ENCODE results near the gene MADD. TPM values are rescaled to one million over a fixed set of nuclear protein-coding genes. Genes with fewer than 3 reads are reported as not detected.
"Not testable (repeated sequence)": the region's sequence is repeated elsewhere in the genome, so short reads cannot be mapped to it uniquely, and the experiment has no call there.

Gene MADD
- polyA plus RNA-seq, 6 donors from 2014 or later = 12.1 to 24.8 (median 16.4) TPM

DNA sequence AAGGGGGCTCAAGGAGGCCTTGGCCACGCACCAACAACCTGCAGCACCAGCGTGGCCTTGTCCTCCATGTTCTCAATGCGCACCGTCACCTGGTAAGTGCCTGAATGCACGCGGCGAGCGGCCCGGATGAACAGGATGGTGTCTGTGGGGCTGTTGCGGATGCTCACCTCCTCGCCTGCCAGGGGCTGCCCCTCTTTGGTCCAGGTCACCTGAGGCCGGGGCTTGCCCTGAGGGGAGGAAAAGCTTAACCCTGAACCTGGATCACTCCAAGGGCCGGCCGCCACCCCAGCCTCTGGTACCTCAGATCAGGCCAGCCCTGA is 63.6 kb downstream of the MADD start:
- no peak for DNase-seq
- H3K27me3 Mint-ChIP-seq = no peaks in the 10 kb centered on the region
- no peak overlapping the region for H3K27ac Mint-ChIP-seq
- no peak overlapping the region for H3K4me3 Mint-ChIP-seq
- H3K9me3 Mint-ChIP-seq = no peaks in the 10 kb centered on the region
- no peak for ATAC-seq (ENCODE audit: low read depth in 2 of 2)
- H3K4me1 Mint-ChIP-seq = peaks cover 0 to 8% (median 7%) of the 10 kb centered on the region in 3 donors
- no peaks in the 10 kb centered on the region for H3K36me3 Mint-ChIP-seq

DNA sequence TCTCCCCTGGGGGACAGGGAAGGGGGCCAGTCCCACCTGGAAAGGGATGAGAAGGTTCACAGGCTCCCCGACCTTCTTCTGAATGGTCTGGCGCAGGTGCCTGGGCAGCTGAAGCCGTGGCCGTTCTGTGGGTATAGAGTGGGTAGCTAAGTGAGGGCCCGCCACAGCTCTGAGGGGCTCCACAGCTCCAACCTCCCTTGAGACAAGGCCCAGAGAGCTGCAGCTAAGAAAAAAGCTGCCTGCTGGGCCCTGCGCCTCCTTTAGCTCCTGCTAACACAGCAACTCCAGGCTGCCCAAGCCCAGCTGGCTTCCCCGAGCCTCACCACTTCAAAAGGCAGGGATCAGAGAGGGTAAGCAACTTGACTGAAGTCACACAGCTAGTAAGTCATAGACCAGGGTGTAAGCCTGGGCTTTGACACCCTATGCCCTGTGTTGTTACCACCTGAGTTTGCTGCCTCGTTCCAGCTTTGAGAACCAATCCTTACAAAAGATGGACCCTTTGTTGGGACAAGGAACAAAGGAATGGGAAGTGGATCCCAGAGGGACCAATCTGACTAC is 64.0 kb downstream of the MADD start:
- no peak for DNase-seq
- Mint-ChIP-seq H3K9me3 (no peaks in the 10 kb centered on the region), H3K36me3 (no peaks in the 10 kb centered on the region)

DNA sequence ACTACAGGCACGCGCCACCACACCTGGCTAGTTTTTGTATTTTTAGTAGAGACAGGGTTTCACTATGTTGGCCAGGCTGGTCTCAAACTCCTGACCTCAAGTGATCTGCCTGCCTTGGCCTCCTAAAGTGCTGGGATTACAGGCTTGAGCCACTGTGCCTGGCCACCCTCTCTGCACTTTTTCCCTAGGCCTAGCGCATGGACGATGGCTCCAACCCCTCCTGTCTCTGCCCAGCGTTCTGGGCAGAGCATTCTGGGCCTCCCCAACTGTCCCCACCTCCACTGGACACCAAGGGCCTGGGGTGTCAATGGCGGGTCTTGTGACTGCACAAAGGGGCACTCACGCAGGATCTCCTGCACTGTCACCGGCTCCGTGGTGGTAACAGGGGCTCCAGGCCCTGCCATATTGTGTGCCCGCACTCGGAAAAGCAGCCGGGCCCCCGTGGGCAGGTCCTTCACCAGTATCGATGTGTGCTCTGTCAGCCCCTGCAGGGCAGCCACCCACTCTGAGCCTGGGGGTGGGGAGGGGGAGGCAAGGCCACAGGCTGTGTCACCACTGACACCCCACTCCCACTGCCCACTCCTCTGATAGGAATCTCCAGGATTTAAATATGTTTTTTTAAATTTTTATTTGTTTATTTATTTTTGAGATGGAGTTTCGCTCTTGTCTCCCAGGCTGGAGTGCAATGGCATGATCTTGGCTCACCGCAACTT is 64.9 kb downstream of the MADD start:
- not testable (repeated sequence) for H3K4me1 Mint-ChIP-seq; H3K9me3 Mint-ChIP-seq; ATAC-seq (ENCODE audit: low read depth in 2 of 2); H3K36me3 Mint-ChIP-seq; H3K27ac Mint-ChIP-seq; H3K27me3 Mint-ChIP-seq; DNase-seq; H3K4me3 Mint-ChIP-seq

More for the DNA sequence above, 64.0 kb downstream of the MADD start:
- ATAC-seq (ENCODE audit: low read depth in 2 of 2) = no peak
- no peak overlapping the region for H3K4me3 Mint-ChIP-seq
- peak overlapping the region in 1 of 6 donors; percentile 22 for H3K27ac Mint-ChIP-seq
- no peaks in the 10 kb centered on the region for H3K27me3 Mint-ChIP-seq
- peaks cover 0 to 6% (median 3%) of the 10 kb centered on the region in 3 donors for H3K4me1 Mint-ChIP-seq

DNA sequence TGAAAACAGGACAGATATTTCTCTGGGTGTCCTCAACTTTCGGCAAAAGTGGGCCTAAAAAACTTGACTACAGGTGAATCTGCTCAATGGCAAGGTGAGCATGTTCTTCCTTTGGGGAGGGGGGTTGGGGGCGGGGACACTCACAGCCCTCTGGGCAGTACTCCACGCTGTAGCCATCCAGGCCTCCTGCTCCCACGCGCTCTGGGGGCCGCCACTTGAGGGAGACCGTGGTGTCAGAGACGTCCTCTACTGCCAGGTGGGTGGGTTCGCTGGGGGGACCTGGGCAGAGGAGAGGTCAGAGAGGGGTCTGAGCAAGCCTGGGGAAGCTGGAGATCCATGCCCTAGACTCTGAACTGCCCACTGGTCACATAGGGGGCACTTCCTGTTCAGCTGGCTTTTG is 65.8 kb downstream of the MADD start:
- Mint-ChIP-seq H3K36me3 (no peaks in the 10 kb centered on the region), H3K4me1 (peaks cover 0 to 4% (median 3%) of the 10 kb centered on the region in 3 donors)
- no peak for DNase-seq

DNA sequence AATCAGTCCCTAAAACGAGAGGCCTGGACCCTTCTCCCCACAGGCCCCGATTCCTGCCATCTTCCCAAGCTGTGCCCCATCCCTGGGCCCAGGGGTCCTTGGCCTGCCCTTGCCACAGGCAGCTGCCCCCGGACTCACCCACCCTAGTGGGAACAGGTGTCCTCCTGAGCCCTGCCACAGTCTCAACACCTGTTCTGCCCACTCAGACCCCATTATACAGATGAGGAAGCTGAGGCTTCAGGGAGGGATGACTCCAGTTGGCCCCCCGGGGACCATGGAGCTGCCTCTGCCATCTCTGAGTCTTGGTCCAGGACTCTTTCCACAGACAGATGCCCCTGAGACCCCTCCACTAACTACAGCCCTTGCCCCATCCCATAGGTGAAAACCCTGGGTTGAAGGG is 66.7 kb downstream of the MADD start:
- DNase-seq (no peak), ATAC-seq (ENCODE audit: low read depth in 2 of 2) (no peak)
- Mint-ChIP-seq H3K9me3 (no peaks in the 10 kb centered on the region), H3K36me3 (no peaks in the 10 kb centered on the region), H3K27me3 (no peaks in the 10 kb centered on the region), H3K4me1 (peaks cover 0 to 6% (median 3%) of the 10 kb centered on the region in 3 donors), H3K27ac (no peak overlapping the region), H3K4me3 (no peak overlapping the region)

More for the DNA sequence above, 65.8 kb downstream of the MADD start:
- no peak for ATAC-seq (ENCODE audit: low read depth in 2 of 2)
- H3K9me3 Mint-ChIP-seq = no peaks in the 10 kb centered on the region
- no peak overlapping the region for H3K4me3 Mint-ChIP-seq
- H3K27ac Mint-ChIP-seq = peak overlapping the region in 2 of 6 donors; percentile 9 to 24
- H3K27me3 Mint-ChIP-seq = no peaks in the 10 kb centered on the region

DNA sequence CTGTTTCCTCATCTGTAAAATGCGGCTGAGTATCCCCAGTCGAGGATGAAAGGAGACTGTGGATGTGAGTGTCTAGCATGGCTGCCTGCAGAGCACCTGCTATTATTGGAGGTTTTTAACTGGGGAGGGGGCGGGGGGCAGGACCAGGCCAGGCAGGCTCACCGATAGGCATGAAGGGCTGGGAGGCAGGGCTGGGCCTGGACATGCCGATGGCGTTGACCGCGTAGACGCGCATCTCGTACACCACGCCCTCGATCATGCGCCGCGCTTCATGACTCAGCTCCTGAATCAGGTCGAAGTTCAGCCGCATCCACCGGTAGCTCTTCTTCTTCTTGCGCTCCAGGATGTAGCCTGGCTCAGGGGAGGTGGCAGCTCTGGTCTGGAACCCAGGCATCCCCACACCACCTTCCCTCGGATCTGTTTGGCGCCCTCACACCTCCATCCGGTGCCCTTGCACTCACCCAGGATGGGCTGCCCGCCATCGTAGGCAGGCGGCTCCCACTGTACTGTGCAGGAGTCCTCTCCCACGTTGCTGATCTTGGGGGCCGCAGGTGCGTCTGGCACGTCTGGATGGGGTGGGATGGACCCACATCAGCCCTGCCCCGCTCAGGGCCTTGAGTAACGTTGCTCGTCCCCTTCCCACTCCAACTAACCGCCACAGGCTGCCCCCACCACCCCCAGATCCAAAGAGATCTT is 67.4 kb downstream of the MADD start:
- no peaks in the 10 kb centered on the region for H3K9me3 Mint-ChIP-seq
- H3K27ac Mint-ChIP-seq = no peak overlapping the region
- peaks cover 0 to 8% (median 3%) of the 10 kb centered on the region in 3 donors for H3K4me1 Mint-ChIP-seq
- no peaks in the 10 kb centered on the region for H3K27me3 Mint-ChIP-seq
- DNase-seq = no peak
- H3K36me3 Mint-ChIP-seq = no peaks in the 10 kb centered on the region
- ATAC-seq (ENCODE audit: low read depth in 2 of 2) = no peak
- H3K4me3 Mint-ChIP-seq = no peak overlapping the region

DNA sequence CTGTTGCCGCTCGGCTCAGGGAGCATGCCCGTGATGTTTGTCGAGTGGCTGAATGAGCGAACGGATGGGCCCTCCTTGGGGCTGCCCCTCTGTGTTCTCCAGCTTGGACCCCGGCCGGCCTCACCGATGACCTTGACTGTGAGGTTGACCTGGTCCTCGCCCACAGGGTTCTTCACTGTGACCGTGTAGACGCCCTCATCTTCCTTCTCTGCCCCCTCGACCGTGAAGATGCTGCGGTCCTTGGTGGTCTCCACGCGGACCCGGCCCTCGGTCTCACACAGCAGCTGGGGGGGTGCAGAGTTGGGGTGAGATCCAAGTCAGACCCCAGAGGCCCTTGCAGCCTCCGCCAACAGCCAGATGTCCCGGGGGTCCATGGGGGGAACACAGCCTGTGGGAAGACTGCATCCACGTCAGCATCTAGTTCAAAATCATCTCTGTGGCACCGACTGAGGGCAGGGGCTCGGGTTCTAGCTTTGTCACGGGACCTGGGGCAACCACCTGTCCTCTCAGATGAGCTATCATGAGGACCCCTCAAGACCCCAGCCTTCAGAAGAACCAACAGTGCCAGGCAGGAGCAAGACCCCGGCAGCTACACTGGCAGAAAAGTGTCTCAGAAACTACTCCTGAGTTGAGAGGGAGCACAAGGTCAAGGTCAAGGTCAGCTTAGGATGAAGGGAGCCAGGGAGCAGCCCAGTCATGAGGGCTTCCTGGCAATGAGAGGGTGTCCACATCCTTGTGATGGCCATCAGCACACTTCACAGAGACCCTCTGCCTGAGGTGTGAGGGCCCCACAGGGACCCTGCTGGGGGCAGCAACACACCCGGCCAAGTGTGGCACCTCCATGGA is 68.7 kb downstream of the MADD start:
- Mint-ChIP-seq H3K4me1 (peaks cover 0 to 8% (median 3%) of the 10 kb centered on the region in 3 donors), H3K36me3 (no peaks in the 10 kb centered on the region), H3K27me3 (no peaks in the 10 kb centered on the region), H3K9me3 (no peaks in the 10 kb centered on the region), H3K4me3 (no peak overlapping the region), H3K27ac (no peak overlapping the region)
- no peak for ATAC-seq (ENCODE audit: low read depth in 2 of 2)
- DNase-seq = no peak

DNA sequence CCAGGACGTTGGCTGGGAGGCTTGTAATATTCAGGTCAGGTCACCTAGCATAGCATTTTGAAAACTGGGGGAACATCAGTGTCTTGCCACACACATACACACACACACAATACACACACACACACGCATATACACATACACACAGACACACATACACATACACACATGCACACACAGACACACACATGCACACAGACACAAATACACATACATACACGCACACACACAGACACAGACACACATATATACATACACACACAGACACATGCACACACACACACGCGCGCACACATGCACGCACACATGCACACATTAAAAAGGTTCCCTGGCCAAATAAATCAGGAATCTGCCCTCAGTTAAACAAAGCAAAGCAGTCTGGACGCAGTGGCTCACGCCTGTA is 70.1 kb downstream of the MADD start:
- H3K27me3 Mint-ChIP-seq = no peaks in the 10 kb centered on the region
- H3K27ac Mint-ChIP-seq = peak overlapping the region in 2 of 6 donors; percentile 1 to 76
- ATAC-seq (ENCODE audit: low read depth in 2 of 2) (no peak), DNase-seq (no peak)
- H3K4me3 Mint-ChIP-seq = no peak overlapping the region
- H3K9me3 Mint-ChIP-seq = no peaks in the 10 kb centered on the region
- H3K4me1 Mint-ChIP-seq = peaks cover 0 to 8% (median 3%) of the 10 kb centered on the region in 3 donors
- H3K36me3 Mint-ChIP-seq = no peaks in the 10 kb centered on the region

DNA sequence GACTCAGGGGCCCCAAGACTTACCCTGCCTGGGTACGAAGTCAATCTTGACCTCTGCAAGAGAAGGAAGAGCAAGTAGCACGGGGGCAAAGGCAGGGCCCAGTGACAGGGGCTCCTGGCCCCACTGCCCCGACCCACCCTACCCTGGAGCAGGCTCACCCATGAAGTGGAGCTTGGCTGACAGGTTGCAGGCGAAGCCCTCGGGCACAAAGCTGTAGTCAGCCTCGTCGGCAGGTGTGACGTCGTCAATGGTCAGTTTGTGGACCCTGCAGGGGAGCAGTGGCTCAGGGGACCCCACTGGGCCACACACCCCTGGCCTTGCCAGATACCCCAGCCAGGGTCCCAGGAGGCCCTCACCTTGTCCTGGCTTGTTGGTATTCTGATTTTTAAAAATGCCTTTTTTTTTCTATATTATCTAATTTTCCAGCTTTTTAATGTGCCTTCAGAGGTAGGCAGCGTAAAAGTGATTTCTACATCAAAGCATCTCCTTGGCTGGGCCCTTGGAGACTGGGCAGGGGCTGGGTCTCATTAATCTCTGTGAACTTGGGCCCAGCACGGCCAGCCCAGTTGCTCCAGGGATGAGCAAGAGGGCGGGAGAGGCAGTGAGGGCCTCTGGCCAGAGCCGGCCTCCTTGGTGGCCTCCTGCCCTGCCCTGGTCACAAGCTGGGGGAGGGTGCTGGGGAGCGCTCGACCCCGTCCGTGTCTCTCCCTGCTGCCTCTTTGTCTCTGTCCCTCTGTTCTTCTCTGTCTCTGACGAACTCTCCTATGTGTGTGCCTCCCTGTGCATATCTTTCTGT is 71.2 kb downstream of the MADD start:
- DNase-seq (no peak), ATAC-seq (ENCODE audit: low read depth in 2 of 2) (no peak)
- Mint-ChIP-seq H3K36me3 (no peaks in the 10 kb centered on the region), H3K9me3 (no peaks in the 10 kb centered on the region), H3K27ac (peak overlapping the region in 2 of 6 donors; percentile 18 to 69), H3K4me1 (peaks cover 0 to 8% (median 3%) of the 10 kb centered on the region in 3 donors), H3K27me3 (no peaks in the 10 kb centered on the region), H3K4me3 (no peak overlapping the region)

DNA sequence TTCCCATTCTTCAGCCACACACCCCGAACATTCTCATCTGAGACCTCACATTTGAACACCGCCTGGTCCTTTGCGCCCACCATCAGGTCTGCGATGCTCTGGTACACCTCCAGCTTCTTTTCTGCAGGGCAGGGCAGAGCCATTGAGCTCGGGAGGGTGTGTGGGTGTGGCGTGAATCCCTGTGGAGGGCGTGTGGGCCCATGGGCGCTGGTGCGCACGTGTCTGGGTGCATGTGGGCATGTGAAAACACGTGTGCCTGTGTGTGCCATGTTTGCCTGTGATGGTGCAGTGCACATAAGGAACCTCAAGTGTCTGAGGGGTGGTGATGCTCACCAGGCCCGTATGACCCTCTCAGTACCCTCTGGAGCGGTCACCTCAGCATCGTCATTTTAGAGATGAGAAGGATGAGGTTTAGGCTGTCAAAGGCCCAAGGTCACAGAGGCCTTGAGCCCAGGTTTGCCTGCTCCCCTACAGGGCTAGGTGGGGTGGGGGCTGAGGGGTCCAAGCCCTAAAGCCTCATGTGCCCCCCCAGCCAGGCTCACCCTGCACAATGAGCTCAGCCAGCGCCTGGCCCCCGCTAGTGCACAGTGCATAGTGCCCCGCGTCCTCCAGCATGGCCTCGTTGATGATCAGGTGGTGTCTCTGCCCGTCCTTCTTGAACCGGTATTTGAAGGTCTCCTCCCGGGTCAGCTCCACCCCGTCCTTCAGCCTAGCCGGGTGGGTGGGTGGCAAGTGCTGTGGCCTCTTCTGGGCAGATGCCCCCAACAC is 72.3 kb downstream of the MADD start:
- no peak for ATAC-seq (ENCODE audit: low read depth in 2 of 2)
- Mint-ChIP-seq H3K4me3 (no peak overlapping the region), H3K4me1 (peaks cover 0 to 8% (median 3%) of the 10 kb centered on the region in 3 donors), H3K27me3 (no peaks in the 10 kb centered on the region), H3K36me3 (no peaks in the 10 kb centered on the region), H3K9me3 (no peaks in the 10 kb centered on the region), H3K27ac (peak overlapping the region in 4 of 6 donors; percentile 18 to 92 (median 70))
- no peak for DNase-seq

DNA sequence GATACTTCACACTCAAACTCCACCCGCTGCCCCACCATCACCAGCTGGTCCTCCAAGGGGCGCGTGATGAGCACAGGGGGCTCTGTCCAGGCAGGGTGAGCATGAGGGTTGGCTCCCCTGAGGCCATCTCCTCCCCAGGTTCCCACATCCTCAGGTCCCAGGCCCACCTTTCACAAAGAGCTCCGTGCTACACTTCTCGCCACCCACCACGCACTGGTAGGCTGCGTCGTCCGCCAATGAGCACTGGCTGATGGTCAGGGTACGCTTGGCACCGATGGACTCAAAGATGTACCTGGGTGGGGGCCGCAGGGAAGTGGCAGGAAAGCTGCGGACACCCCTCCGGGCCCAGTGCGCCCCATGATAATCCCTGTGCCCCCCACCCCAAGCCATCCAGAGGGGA is 72.9 kb downstream of the MADD start:
- Mint-ChIP-seq H3K27me3 (no peaks in the 10 kb centered on the region), H3K4me1 (peaks cover 0 to 8% (median 1%) of the 10 kb centered on the region in 3 donors), H3K27ac (peak overlapping the region in 1 of 6 donors; percentile 72), H3K36me3 (no peaks in the 10 kb centered on the region), H3K4me3 (no peak overlapping the region), H3K9me3 (no peaks in the 10 kb centered on the region)
- DNase-seq = no peak
- ATAC-seq (ENCODE audit: low read depth in 2 of 2) = no peak

DNA sequence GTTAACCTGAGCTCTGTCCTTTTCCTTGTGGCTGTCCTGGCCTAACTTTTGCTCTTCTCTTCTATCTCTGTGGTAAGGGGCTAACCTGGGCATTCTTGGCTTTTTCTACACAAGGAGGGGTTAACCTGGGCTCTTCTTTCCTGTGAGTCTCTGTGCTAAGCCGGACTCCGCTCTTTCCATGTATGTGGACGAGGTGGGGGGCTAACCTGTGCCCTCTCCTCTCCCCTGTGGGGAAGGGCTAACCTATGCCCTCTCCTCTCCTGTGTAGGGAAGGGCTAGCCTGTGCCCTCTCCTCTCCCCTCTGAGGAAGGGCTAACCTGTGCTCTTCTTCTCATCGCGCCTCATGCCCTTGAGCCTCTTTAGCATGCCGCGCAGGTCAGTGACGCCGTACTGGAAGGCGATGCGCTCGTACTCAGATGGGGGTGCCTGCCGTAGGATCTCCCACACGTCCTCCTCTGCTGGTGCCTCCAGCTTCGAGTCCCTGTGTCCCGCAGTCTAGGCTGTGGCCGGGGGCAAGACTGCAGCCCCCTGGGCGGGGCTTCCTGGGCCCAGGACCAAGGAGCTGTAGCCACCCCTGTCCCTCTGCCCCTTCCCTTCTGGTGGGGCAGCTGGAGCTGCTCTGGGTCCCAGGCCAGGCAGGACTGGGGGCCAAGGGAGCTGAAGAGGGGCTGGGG is 76.1 kb downstream of the MADD start:
- H3K27ac Mint-ChIP-seq = peak overlapping the region in 2 of 6 donors; percentile 18 to 69
- peaks cover 0 to 8% (median 3%) of the 10 kb centered on the region in 3 donors for H3K4me1 Mint-ChIP-seq
- H3K36me3 Mint-ChIP-seq = no peaks in the 10 kb centered on the region
- H3K4me3 Mint-ChIP-seq = no peak overlapping the region
- H3K27me3 Mint-ChIP-seq = no peaks in the 10 kb centered on the region
- ATAC-seq (ENCODE audit: low read depth in 2 of 2) (no peak), DNase-seq (no peak)
- H3K9me3 Mint-ChIP-seq = no peaks in the 10 kb centered on the region

All from naive B cell (primary cell).